ENCODE results near the gene NSD1.

The NSD1 gene

GRCh38 chr5:177089127-177089526, 44.4 kb upstream of the NSD1 start:
- no peak overlapping the region for H3K4me3 ChIP-seq (replicated peaks in 1 of 2; ENCODE audit: low read depth in 2 of 2, low read length in 2 of 2)
- no peak for TF ChIP-seq CTCF (IDR thresholded peaks at IDR 0.05; ENCODE audit: low read depth, low read length)
- DNase-seq (ENCODE audit: low read depth in 2 of 2), result peak in 1 of 2 donors; percentile 55

GRCh38 chr5:177089825-177090641, 43.5 kb upstream of the NSD1 start:
- peak in 1 of 2 donors; percentile 32 for DNase-seq (ENCODE audit: low read depth in 2 of 2)
- no peak for TF ChIP-seq CTCF (IDR thresholded peaks at IDR 0.05; ENCODE audit: low read depth, low read length)
- H3K4me3 ChIP-seq (replicated peaks in 1 of 2; ENCODE audit: low read depth in 2 of 2, low read length in 2 of 2), result no peak overlapping the region

GRCh38 chr5:177090813-177091212, 42.8 kb upstream of the NSD1 start:
- no peak for DNase-seq (ENCODE audit: low read depth in 2 of 2)
- H3K4me3 ChIP-seq (replicated peaks in 1 of 2; ENCODE audit: low read depth in 2 of 2, low read length in 2 of 2), result no peak overlapping the region
- TF ChIP-seq CTCF (IDR thresholded peaks at IDR 0.05; ENCODE audit: low read depth, low read length), result no peak

- DNase-seq (ENCODE audit: low read depth in 2 of 2), result no peak
- TF ChIP-seq CTCF (IDR thresholded peaks at IDR 0.05; ENCODE audit: low read depth, low read length), result no peak
- H3K4me3 ChIP-seq (replicated peaks in 1 of 2; ENCODE audit: low read depth in 2 of 2, low read length in 2 of 2), result no peak overlapping the region
Measured at GRCh38 chr5:177091232-177091631, 42.3 kb upstream of the NSD1 start.

GRCh38 chr5:177092178-177093081, 41.1 kb upstream of the NSD1 start:
- no peak for TF ChIP-seq CTCF (IDR thresholded peaks at IDR 0.05; ENCODE audit: low read depth, low read length)
- H3K4me3 ChIP-seq (replicated peaks in 1 of 2; ENCODE audit: low read depth in 2 of 2, low read length in 2 of 2), result no peak overlapping the region
- no peak for DNase-seq (ENCODE audit: low read depth in 2 of 2)

GRCh38 chr5:177093082-177093712, 40.4 kb upstream of the NSD1 start:
- TF ChIP-seq CTCF (IDR thresholded peaks at IDR 0.05; ENCODE audit: low read depth, low read length), result no peak
- DNase-seq (ENCODE audit: low read depth in 2 of 2), result no peak
- no peak overlapping the region for H3K4me3 ChIP-seq (replicated peaks in 1 of 2; ENCODE audit: low read depth in 2 of 2, low read length in 2 of 2)
